ENCODE data around the gene SUGCT. TPM values are rescaled to one million over a fixed set of nuclear protein-coding genes. Genes with fewer than 3 reads are reported as not detected.

Gene SUGCT
- total RNA-seq, 2 donors from 2014 or later, result 3.3 to 15.2 TPM

DNA sequence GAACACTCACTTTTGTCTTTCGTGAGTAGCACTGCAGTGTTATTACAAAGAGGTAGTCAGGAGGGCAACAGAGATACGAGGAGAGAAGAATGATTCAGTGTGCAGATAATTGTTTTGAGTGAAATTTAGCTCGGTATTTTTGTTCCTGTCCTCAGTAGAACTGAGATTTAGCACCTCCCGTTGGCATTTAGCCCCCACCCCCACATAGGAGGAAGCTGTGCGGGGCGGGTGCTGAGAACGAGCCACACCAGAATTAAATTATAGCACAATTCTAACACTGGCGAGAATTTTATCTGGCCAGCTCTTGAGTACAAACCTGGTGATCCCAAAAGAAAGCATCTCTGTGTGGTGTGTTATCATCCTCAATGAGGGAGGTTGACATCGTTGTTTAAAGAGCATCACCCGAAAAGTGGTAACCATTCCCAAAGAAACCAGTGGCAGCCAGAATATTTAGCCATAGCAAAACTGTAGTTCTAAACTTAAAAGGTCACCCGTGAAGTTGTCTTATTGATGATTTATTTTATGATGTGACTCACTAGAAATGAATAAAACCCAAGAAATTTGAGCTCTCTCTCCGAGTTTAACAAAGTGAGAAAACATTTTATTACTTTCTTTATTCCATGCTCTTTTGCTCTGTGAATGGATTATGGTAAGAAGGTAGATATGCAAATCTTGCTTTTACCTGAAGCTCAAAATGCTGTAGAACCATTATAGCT is 612.2 kb downstream of the SUGCT start:
- no peak overlapping the region for H3K4me3 ChIP-seq
- no peaks in the 10 kb centered on the region for H3K36me3 ChIP-seq
- peaks cover 12 to 51% of the 10 kb centered on the region in 2 donors for H3K4me1 ChIP-seq (ENCODE audit: control insufficient read depth in 1 of 2, low read depth in 2 of 2)
- DNase-seq (ENCODE audit: low spot score) (no peak), ATAC-seq (ENCODE audit: insufficient number of reproducible peaks, low FRiP score, low read depth) (no peak)
- no peaks in the 10 kb centered on the region for H3K9me3 ChIP-seq
- TF ChIP-seq CTCF (IDR thresholded peaks at IDR 0.05), result no peak
- no peak overlapping the region for H3K27ac ChIP-seq
- no peaks in the 10 kb centered on the region for H3K27me3 ChIP-seq (replicated peaks; ENCODE audit: insufficient read depth)

DNA sequence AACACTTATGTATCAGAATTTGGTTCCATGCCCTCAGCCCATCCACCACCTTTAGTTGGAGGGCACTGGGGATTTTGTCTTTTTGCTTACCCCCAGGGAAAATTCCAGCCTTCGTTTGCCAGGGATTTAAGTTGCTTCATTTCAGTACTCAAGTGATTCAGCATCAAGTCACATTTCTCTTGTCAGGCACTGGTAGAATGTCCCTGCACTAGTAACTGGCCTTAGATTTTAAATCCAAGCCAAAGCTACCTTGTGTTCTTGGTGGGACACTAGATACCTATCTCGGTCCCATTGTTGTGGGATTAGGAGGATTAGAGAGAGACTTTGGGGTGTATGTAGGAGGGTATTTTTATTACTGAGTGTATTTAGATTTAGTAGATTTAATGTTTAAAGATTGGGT is 613.1 kb downstream of the SUGCT start:
- Histone ChIP-seq H3K9me3 (no peaks in the 10 kb centered on the region), H3K4me1 (ENCODE audit: control insufficient read depth in 1 of 2, low read depth in 2 of 2) (peaks cover 12 to 51% of the 10 kb centered on the region in 2 donors), H3K27me3 (replicated peaks; ENCODE audit: insufficient read depth) (no peaks in the 10 kb centered on the region), H3K27ac (peak overlapping the region in 1 of 2 donors; percentile 1), H3K4me3 (no peak overlapping the region), H3K36me3 (no peaks in the 10 kb centered on the region)
- ATAC-seq (ENCODE audit: insufficient number of reproducible peaks, low FRiP score, low read depth) (no peak), DNase-seq (ENCODE audit: low spot score) (no peak)
- no peak for TF ChIP-seq CTCF (IDR thresholded peaks at IDR 0.05)

DNA sequence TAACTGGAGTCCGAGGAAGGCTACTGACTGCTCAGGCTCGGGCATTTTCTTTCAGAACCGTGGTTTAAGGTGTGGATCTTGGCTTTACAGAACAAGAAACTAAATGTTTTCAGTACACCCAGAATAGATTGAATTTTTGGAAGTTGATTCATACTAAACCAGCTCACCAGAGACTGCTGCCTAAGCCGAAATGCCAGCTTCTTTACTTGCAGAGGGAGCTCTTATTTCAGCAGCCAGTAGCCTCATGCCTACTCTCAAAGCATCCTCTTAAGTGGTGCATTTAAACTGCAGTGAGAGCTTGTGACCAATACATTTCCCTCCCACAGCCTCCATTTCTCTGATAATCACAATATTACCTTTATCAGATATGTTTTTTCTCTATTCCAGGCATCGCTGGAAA is 615.1 kb downstream of the SUGCT start:
- no peak for DNase-seq (ENCODE audit: low spot score)
- Histone ChIP-seq H3K27me3 (replicated peaks; ENCODE audit: insufficient read depth) (no peaks in the 10 kb centered on the region), H3K36me3 (no peaks in the 10 kb centered on the region), H3K4me1 (ENCODE audit: control insufficient read depth in 1 of 2, low read depth in 2 of 2) (peaks cover 12 to 53% of the 10 kb centered on the region in 2 donors), H3K27ac (peak overlapping the region; percentile 81 to 87), H3K9me3 (no peaks in the 10 kb centered on the region), H3K4me3 (peak overlapping the region; percentile 54)
- peak; percentile 69 for ATAC-seq (ENCODE audit: insufficient number of reproducible peaks, low FRiP score, low read depth)
- no peak for TF ChIP-seq CTCF (IDR thresholded peaks at IDR 0.05)

- no peak for ATAC-seq (ENCODE audit: insufficient number of reproducible peaks, low FRiP score, low read depth)
Measured at GRCh38 chr7:40753455-40753854, 618.6 kb downstream of the SUGCT start.

DNA sequence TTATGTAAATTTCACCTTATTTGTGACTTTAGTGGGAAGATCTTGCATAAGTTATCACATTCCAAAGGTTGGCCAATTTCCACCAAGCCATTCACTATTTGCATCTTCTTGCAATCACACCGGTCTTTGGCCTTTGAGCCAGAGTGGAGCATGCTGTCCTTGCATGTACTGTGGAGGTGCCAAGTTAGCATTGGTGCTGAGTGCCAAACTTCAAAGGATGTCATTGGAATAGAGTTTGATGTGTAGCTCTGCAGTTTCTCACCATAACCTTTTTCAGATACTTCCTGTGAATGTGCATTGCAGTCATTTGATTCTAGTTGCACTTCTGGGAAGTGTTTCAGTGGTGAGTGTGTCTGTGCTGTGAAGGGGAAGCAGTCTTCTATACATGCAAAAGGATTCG is 620.6 kb downstream of the SUGCT start:
- H3K36me3 ChIP-seq, result no peaks in the 10 kb centered on the region
- TF ChIP-seq CTCF (IDR thresholded peaks at IDR 0.05), result no peak
- H3K4me1 ChIP-seq (ENCODE audit: control insufficient read depth in 1 of 2, low read depth in 2 of 2), result peaks cover 3 to 42% of the 10 kb centered on the region in 2 donors
- no peaks in the 10 kb centered on the region for H3K9me3 ChIP-seq
- H3K4me3 ChIP-seq, result no peak overlapping the region
- no peaks in the 10 kb centered on the region for H3K27me3 ChIP-seq (replicated peaks; ENCODE audit: insufficient read depth)
- ATAC-seq (ENCODE audit: insufficient number of reproducible peaks, low FRiP score, low read depth) (no peak), DNase-seq (ENCODE audit: low spot score) (no peak)
- H3K27ac ChIP-seq, result no peak overlapping the region

More at GRCh38 chr7:40753455-40753854, 618.6 kb downstream of the SUGCT start:
- H3K9me3 ChIP-seq, result no peaks in the 10 kb centered on the region
- no peak for DNase-seq (ENCODE audit: low spot score)
- no peaks in the 10 kb centered on the region for H3K36me3 ChIP-seq
- peaks cover 12 to 54% of the 10 kb centered on the region in 2 donors for H3K4me1 ChIP-seq (ENCODE audit: control insufficient read depth in 1 of 2, low read depth in 2 of 2)
- TF ChIP-seq CTCF (IDR thresholded peaks at IDR 0.05), result no peak
- H3K27ac ChIP-seq, result no peak overlapping the region
- no peaks in the 10 kb centered on the region for H3K27me3 ChIP-seq (replicated peaks; ENCODE audit: insufficient read depth)
- no peak overlapping the region for H3K4me3 ChIP-seq

All from thoracic aorta (tissue), 2 donors.